Renal cortex interstitium (tissue), 11 donors: Measurements from ENCODE around the gene STAT4. TPM values are rescaled to one million over a fixed set of nuclear protein-coding genes. Genes with fewer than 3 reads are reported as not detected.

Experiments used
- DNase-seq, 11 donors: peaks; one replicate each; pipeline ENCODE4 v3.0.0-alpha.2; 2013; ENCODE audit warnings: low read depth in 9 of 11, low spot score in 4 of 11; ENCODE audit errors: extremely low read depth in 1 of 11
- polyA plus RNA-seq, 3 donors: library from polyadenylated mRNA; unstranded; fragments of 120-200 nt; gene quantifications; one replicate each; pipeline ENCODE4 v1.2.1, GENCODE V29; 2013; ENCODE audit not compliant: insufficient read length in 3 of 3

Gene STAT4
- polyA plus RNA-seq, 3 donors = 7.6 to 11.5 (median 10.1) TPM

GRCh38 chr2:191151331-191151730, 537 bp upstream of the STAT4 start:
- DNase-seq = no peak

GRCh38 chr2:191150230-191150599, 579 bp downstream of the STAT4 start:
- DNase-seq = no peak

- no peak for DNase-seq
These were observed 1.4 kb downstream of the STAT4 start for GRCh38 chr2:191149391-191149790.

GRCh38 chr2:191148791-191149190, 2.0 kb downstream of the STAT4 start:
- no peak for DNase-seq

GRCh38 chr2:191148281-191148680, 2.5 kb downstream of the STAT4 start:
- DNase-seq = no peak

- no peak for DNase-seq
These were observed 4.9 kb downstream of the STAT4 start for GRCh38 chr2:191145769-191146471.

- DNase-seq = no peak
These were observed 6.6 kb downstream of the STAT4 start for GRCh38 chr2:191144217-191144616.

GRCh38 chr2:191143791-191144190, 7.0 kb downstream of the STAT4 start:
- no peak for DNase-seq

- no peak for DNase-seq
These were observed 21.9 kb downstream of the STAT4 start for GRCh38 chr2:191128911-191129304.

GRCh38 chr2:191128172-191128910, 22.5 kb downstream of the STAT4 start:
- DNase-seq = no peak

- no peak for DNase-seq
These were observed 23.6 kb downstream of the STAT4 start for GRCh38 chr2:191127235-191127634.

- DNase-seq = no peak
These were observed 24.3 kb downstream of the STAT4 start for GRCh38 chr2:191126386-191127085.

GRCh38 chr2:191125646-191126045, 25.1 kb downstream of the STAT4 start:
- DNase-seq = no peak

- DNase-seq = no peak
These were observed 28.0 kb downstream of the STAT4 start for GRCh38 chr2:191122638-191123294.

- peak in 7 of 11 donors; percentile 15 to 52 (median 32) for DNase-seq
These were observed 33.5 kb downstream of the STAT4 start for GRCh38 chr2:191117341-191117740.

GRCh38 chr2:191115804-191116203, 35.0 kb downstream of the STAT4 start:
- DNase-seq = no peak

- DNase-seq = no peak
These were observed 35.4 kb downstream of the STAT4 start for GRCh38 chr2:191115391-191115790.

GRCh38 chr2:191114403-191114886, 36.3 kb downstream of the STAT4 start:
- no peak for DNase-seq

GRCh38 chr2:191113761-191114160, 37.0 kb downstream of the STAT4 start:
- DNase-seq = no peak
